GM18519 (cell line): ENCODE measurements around the gene VPS51.
"Not testable (repeated sequence)": the region's sequence is repeated elsewhere in the genome, so short reads cannot be mapped to it uniquely, and the experiment has no call there.

Experiments used
- ATAC-seq: cut with Tn5 transposase; IDR thresholded peaks from one replicate; pipeline ENCODE4 v1.9.1; 2021; ENCODE audit warnings: mild to moderate bottlenecking, moderate library complexity; ENCODE audit not compliant: unreplicated experiment, low FRiP score

The VPS51 gene

GRCh38 chr11:65118097-65118837 is 22.3 kb downstream of the VPS51 start:
- no peak for ATAC-seq

DNA sequence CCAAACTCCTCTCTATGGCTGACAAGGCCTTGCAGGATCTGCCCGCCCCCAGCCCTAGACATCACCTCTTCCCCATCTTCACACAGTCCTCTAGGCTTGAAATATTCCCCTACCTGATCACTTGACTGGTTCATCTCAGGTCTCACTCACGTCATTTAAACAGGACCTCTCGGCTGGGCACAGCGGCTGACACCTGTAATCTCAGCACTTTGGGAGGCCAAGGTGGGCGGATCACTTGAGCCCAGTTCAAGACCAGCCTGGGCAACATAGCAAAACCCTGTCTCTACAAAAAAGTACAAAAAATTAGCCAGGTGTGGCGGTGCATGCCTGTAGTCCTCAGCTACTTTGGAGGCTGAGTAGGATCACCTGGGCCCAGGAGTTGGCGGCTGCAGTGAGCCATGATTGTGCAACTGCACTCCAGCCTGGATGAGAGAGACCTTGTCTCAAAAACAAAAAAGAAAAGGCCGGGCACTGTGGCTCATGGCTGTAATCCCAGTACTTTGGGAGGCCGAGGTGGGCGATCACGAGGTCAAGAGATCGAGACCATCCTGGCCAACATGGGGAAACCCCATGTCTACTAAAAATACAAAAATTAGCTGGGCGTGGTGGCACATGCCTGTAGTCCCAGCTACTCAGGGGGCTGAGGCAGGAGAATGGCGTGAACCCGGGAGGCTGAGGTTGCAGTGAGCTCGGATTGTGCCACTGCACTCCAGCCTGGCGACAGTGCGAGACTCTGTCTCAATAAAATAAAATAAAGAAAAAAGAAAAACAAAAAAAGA is 23.1 kb downstream of the VPS51 start:
- not testable (repeated sequence) for ATAC-seq

GRCh38 chr11:65119670-65119995 is 23.6 kb downstream of the VPS51 start:
- no peak for ATAC-seq

GRCh38 chr11:65120831-65121230 is 24.8 kb downstream of the VPS51 start:
- no peak for ATAC-seq

DNA sequence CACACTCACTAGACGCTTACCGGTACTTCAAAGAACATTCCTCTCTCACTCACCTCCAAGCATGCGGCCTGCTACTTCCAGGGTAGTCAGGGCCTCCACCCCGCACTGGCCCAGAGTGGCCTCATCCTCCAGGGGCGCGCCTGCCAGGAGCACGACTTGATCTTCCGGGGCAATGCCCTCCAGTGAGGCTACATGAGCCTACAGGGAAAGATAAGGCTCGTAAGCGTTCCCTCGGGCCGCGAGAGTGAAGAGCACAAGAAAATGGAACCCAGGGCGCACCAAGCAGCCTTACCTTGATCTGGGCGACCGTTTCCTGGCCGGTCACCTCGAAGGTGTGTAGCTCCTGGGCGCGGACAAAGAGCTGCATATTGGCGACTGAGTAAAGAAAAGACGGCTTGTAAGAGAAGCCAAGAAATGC is 25.4 kb downstream of the VPS51 start:
- no peak for ATAC-seq

GRCh38 chr11:65121865-65122696 is 26.1 kb downstream of the VPS51 start, which contains the start of the genes FAU and MRPL49:
Gene FAU, minus strand, starts transcription at chr11:65122134. Its CDS starts 321 bp downstream, at chr11:65121813.
Gene MRPL49, plus strand, starts transcription at chr11:65122321. Its CDS starts 26 bp downstream, at chr11:65122347.
- ATAC-seq = peak; percentile 52

- no peak for ATAC-seq
Measured at GRCh38 chr11:65124480-65125196, 28.6 kb downstream of the VPS51 start.

- ATAC-seq = no peak
Measured at GRCh38 chr11:65125197-65126056, 29.4 kb downstream of the VPS51 start.

DNA sequence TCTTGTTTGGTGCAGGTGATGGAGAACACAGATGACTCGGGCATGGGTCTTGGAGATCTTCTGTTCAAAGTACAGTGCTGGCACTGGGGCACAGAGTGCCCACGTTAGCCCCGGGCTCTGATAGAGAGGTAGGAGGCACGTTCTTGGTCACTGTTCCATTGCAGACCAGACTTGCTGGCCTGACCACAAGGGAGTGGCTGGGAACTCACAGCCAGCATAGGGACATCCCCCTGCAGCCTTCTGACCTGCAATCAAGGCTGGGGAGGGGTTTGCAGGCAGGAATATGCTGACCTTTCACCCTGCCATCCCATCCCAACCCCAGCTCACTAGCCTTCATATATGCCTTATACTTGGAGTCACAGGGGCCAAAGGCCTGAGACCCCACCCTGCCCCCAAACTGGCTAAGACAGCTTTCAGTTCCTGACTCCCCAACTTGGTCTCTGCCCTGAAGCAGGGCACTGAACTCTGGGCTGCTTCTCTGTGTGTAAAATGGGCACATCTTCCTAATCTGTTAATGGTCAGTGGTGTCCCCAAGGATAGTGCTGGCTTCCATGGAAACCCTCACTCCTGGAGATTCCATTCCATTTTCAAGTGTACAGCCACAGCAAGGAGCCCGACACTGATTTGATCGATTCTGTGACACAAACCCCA is 30.7 kb downstream of the VPS51 start:
- no peak for ATAC-seq

DNA sequence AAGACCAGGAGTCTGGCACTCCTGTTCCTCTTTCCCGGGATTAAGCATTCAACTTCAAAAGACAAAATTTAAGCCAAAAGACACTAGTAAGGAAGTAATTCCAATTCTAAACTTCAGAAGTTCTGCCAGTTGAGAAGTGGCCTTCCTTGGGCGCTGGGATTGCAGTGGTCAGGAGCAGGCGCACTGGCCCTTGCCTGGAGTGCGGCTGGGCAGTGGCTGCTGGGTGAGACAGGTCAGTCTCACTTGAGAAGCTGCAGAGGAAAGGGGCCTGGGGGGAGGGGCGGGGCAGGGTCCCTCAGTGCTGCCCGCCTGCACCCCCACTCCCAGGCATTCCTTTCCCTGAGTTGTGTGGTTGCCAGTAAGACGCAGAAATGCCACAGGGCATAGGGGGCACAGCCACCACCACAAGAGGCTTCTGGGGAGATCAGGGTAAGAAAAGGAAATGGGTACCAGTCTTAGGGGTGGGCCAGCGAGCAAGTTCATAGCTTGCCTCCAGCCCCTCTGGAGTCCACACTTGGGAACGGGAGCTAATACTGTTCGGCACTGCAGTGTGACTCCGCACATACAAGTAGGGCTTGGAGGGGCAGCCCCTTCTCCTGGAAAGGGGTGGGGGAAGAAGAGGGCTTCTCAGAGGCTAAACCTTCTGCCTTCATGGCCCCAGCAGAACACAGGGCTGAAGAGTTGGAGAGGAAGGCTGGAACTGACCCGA is 31.6 kb downstream of the VPS51 start:
- no peak for ATAC-seq

DNA sequence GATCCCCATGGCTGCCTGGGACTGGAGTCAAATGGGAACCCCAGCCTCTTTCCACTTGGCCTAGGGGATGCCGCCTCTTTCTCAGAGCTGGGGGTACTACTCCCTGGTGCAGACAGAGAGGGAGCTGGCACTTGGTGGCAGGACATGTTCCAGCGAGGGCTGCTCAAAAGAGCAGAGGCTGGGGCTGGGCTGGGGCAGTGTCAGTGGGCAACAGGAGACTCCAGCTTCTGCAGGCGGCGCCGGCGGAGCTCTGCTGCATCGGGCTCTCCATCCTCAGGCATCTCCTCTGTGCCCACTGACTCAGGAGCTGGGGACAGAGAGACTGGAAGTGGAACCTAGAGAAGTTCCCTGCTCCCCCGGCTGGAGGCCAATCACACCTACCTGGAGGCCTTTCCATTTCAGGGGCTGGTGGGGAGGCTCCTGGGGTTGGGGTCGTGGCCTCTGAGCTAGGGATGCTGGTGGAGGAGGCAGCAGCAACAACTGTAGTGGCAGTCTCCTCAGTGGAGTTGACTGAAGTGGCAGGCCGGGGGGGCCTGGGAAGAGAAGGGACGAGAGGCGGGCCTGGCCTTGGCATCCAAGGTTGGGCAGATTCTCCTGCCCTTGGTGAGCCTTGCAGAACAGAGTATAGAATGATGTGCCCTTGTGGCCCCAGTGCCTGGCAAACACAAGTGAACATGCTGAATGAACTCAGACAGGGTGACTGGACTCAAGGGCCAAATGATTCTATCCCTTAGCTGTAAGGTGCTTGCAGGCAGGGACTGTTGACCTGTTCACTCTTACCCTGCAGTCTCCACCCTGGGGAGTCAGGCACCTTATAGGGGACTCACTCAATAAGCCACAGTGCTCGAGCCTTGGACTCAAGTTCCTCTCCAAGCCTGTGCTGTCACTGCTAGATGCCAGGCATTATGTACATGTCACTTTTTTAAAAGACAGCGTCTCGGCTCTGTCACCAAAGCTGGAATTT is 32.5 kb downstream of the VPS51 start:
- ATAC-seq = no peak

DNA sequence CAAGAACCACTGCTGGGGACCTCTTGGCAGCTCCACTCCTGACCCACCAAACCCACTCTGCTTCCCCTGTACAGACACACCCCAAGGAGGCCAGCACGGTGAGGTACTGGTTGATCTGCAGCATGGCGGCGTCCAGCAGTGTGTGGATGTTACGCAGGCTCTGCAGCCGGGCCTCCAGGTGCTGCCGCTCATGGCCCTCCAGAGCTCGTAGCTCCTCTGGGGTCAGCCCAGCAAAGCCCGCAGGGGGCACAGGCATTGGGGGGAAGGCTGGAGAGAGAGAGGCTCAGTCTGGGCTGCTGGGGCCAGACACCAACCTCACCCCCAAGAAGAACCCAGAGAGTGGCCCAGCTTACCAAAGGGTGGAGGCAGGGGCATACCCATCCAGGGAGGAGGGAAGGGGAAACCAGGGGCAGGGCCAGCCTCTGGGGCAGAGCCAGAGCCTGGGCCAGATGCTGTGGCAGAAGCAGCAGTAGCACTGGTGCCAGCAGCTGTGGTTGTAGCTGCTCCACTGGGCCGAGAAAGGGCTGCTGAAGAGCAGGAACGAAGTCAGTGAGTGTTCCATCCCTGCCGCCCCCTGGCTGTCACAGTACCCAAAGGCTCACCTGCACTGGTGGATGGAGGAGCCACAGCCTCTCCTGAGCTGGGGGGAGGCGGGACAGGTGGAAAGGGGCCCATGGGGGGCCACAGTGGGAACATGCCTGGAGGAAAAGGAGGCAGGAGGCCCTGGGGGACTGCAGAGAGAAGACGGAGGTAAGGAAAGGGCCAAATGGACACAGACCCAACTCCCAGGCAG is 33.8 kb downstream of the VPS51 start:
- ATAC-seq = no peak

DNA sequence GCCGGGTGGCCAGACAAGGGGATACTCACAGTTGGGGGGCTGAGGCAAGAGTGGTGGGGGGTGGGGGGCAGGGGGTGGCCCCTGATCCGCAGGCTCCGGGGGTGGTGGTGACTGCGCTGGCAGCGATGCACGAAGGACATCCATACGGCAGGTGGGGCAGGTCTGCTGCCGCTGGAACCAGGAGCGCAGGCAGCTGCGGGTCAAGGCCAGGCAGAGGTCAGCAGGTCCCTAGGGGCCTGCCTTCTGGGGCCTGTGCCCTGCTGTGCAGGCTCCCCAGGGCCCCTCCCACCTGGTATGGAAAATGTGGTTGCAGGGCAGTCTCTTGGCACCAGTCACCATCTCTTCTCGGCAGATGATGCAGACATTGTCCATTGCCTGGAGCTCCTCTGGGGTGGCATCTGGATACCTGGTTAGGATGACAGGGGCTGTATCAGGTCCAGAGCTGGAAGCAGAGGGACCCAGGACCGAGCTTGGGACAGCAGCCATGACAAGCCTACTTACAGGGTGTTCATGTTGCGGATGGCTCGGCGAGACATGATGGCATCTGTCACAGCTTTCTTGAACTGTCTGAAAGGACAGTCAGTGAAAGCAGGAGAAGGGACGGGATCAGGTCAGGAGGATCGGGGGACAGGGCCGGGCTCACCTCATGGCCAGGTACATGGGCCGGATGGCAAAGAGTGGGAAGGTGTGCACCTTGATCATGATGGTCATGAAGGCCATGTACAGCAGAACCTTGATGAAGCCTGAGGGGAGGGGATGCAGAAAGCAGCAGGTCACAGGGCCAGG is 34.8 kb downstream of the VPS51 start:
- ATAC-seq = no peak

- no peak for ATAC-seq
Measured at GRCh38 chr11:65131417-65131776, 35.4 kb downstream of the VPS51 start.

DNA sequence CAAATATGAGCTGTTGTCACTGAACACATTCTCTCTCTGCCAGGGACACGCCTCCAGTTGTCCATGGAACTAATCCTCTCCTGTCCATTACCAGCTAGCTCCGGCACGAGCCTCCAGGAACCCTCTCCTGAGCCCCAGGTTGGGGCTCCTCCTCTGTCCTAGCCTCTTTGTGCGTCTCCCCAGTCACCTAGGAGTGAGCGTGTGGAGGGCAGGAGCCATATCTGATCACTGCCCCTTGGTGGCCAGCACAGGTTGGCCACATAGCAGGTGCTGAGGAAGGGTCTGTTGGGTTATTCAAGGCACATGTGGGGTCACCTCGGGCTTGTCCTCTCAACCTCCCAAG is 35.9 kb downstream of the VPS51 start:
- no peak for ATAC-seq
